H1 (cell line): ENCODE data around the gene TSSC4. TPM values are rescaled to one million over a fixed set of nuclear protein-coding genes. Genes with fewer than 3 reads are reported as not detected.

Experiments used
- CTCF ChIA-PET: fragments of 300-600 bp; sonication (Branson Sonifier 250); formaldehyde crosslinking; loops from one replicate; lab custom pipeline; 2021; ENCODE audit not compliant: partially characterized antibody; lab: Charles Lee
- POLR2A ChIA-PET: fragments of 300-600 bp; sonication (Branson Sonifier 250); formaldehyde crosslinking; loops from one replicate; lab custom pipeline; 2021; ENCODE audit warnings: inconsistent platforms; ENCODE audit not compliant: partially characterized antibody; lab: Charles Lee
- DNase-seq, 2 experiments: peaks; one replicate each; pipeline versions ENCODE4 v3.0.0 to v3.0.0-alpha.2; 2010 to 2022; ENCODE audit warnings: low spot score in 2 of 2, low read depth in 1 of 2, mixed read lengths in 1 of 2
- FAIRE-seq: peaks from 2 replicates; lab custom pipeline; 2011; peaks lifted over from hg19 to GRCh38; lab: Jason Lieb, UNC
- H2AFZ ChIP-seq: 2 replicates; pipeline ENCODE4 v1.8.1; 2012; ENCODE audit warnings: low read length, inconsistent platforms
- H2AK5ac ChIP-seq: 2 replicates; pipeline ENCODE4 v1.6.1; 2013; ENCODE audit warnings: low read depth, low read length
- H2BK120ac ChIP-seq: replicated peaks from 2 replicates; pipeline ENCODE3; 2013; ENCODE audit warnings: low read depth, low read length, inconsistent platforms
- H2BK12ac ChIP-seq: 2 replicates; pipeline ENCODE4 v1.6.1; 2013; ENCODE audit warnings: low read depth, low read length
- H2BK15ac ChIP-seq: 2 replicates; pipeline ENCODE4 v1.6.1; 2013; ENCODE audit warnings: low read length
- H2BK20ac ChIP-seq: 2 replicates; pipeline ENCODE4 v1.6.1; 2013; ENCODE audit warnings: low read length
- H2BK5ac ChIP-seq: 2 replicates; pipeline ENCODE4 v1.6.1; 2013; ENCODE audit warnings: low read depth, low read length
- H3K14ac ChIP-seq: 2 replicates; pipeline ENCODE4 v1.6.1; 2013; ENCODE audit warnings: inconsistent platforms; ENCODE audit not compliant: insufficient read length
- H3K18ac ChIP-seq: 2 replicates; pipeline ENCODE4 v1.6.1; 2013; ENCODE audit warnings: low read length; ENCODE audit errors: extremely low read depth
- H3K23ac ChIP-seq: 2 replicates; pipeline ENCODE4 v1.6.1; 2013; ENCODE audit warnings: inconsistent platforms; ENCODE audit not compliant: insufficient read length
- H3K23me2 ChIP-seq: 2 replicates; pipeline ENCODE4 v1.6.1; 2013; ENCODE audit warnings: low read depth, low read length
- H3K27ac ChIP-seq: 2 replicates; pipeline ENCODE4 v1.6.1; 2011; ENCODE audit warnings: low read depth, low read length, inconsistent platforms
- H3K27me3 ChIP-seq, 4 experiments: replicated peaks in 1 of 4; 1 replicate in 1 of 4; 2 replicates in 3 of 4; pipeline versions ENCODE4 v1.6.1 to v1.8.1; 2011 to 2013; ENCODE audit warnings: low read length in 3 of 4, mild to moderate bottlenecking in 3 of 4, inconsistent platforms in 2 of 4, mixed read lengths in 2 of 4, moderate library complexity in 1 of 4; ENCODE audit not compliant: control insufficient read depth in 3 of 4, insufficient read depth in 3 of 4; ENCODE audit errors: extremely low read depth in 1 of 4
- H3K36me3 ChIP-seq, 4 experiments: 2 replicates each; pipeline versions ENCODE4 v1.6.1 to v1.8.1; 2011 to 2013; ENCODE audit warnings: mild to moderate bottlenecking in 4 of 4, low read length in 3 of 4, moderate library complexity in 2 of 4, control low read depth in 1 of 4, inconsistent platforms in 1 of 4; ENCODE audit not compliant: insufficient read depth in 4 of 4, control insufficient read depth in 2 of 4
- H3K4ac ChIP-seq: replicated peaks from 2 replicates; pipeline ENCODE3; 2013; ENCODE audit warnings: low read length, low read depth, mixed read lengths, inconsistent platforms; ENCODE audit not compliant: insufficient read length
- H3K4me1 ChIP-seq, 4 experiments: replicated peaks in 1 of 4; 1 replicate in 1 of 4; 2 replicates in 3 of 4; pipeline versions ENCODE4 v1.6.1 to v1.8.1; 2011 to 2013; ENCODE audit warnings: low read length in 3 of 4, inconsistent platforms in 2 of 4, mixed read lengths in 1 of 4; ENCODE audit not compliant: insufficient read depth in 4 of 4, control insufficient read depth in 3 of 4
- H3K4me2 ChIP-seq, 2 experiments: 2 replicates each; pipeline versions ENCODE4 v1.6.1 to v1.8.1; 2011 to 2013; ENCODE audit warnings: low read depth in 2 of 2, low read length in 2 of 2, control low read depth in 1 of 2, inconsistent platforms in 1 of 2, mild to moderate bottlenecking in 1 of 2; ENCODE audit not compliant: insufficient read depth in 1 of 2
- H3K4me3 ChIP-seq, 4 experiments: fragments of 200-600, 300-600 bp in 1 of 4; sonication (generic), shearing (Covaris generic), sonication (Bioruptor Twin) in 1 of 4; 2 replicates each; pipeline versions ENCODE4 v1.5.1 to v1.8.1; 2011 to 2016; ENCODE audit warnings: low read length in 4 of 4, low read depth in 3 of 4, control low read depth in 2 of 4, inconsistent platforms in 2 of 4, mild to moderate bottlenecking in 2 of 4, mixed read lengths in 1 of 4, moderate library complexity in 1 of 4; ENCODE audit not compliant: insufficient read depth in 2 of 4; ENCODE audit errors: extremely low read depth in 1 of 4
- H3K56ac ChIP-seq: replicated peaks from 2 replicates; pipeline ENCODE3; 2013; ENCODE audit warnings: low read depth, mild to moderate bottlenecking, mixed read lengths, low read length, inconsistent platforms; ENCODE audit not compliant: insufficient read length
- H3K79me1 ChIP-seq: 2 replicates; pipeline ENCODE4 v1.6.1; 2013; ENCODE audit warnings: low read depth, low read length, control low read depth
- H3K79me2 ChIP-seq, 2 experiments: 2 replicates each; pipeline versions ENCODE4 v1.6.1 to v1.8.1; 2012 to 2013; ENCODE audit warnings: low read length in 2 of 2, mild to moderate bottlenecking in 2 of 2, inconsistent platforms in 1 of 2; ENCODE audit not compliant: insufficient read depth in 2 of 2, control insufficient read depth in 1 of 2
- H3K9ac ChIP-seq, 4 experiments: replicated peaks in 1 of 4; 1 replicate in 1 of 4; 2 replicates in 3 of 4; pipeline versions ENCODE4 v1.6.1 to v1.8.1; 2011 to 2013; ENCODE audit warnings: low read depth in 3 of 4, low read length in 3 of 4, control low read depth in 2 of 4, mild to moderate bottlenecking in 2 of 4, moderate library complexity in 2 of 4, inconsistent platforms in 1 of 4; ENCODE audit errors: extremely low read depth in 1 of 4
- H3K9me3 ChIP-seq, 2 experiments: 2 replicates each; pipeline versions ENCODE4 v1.6.1 to v1.8.1; 2012 to 2013; ENCODE audit warnings: mild to moderate bottlenecking in 2 of 2, moderate library complexity in 2 of 2, control low read depth in 1 of 2, inconsistent platforms in 1 of 2, low read depth in 1 of 2, low read length in 1 of 2, mixed read lengths in 1 of 2; ENCODE audit not compliant: insufficient read depth in 2 of 2
- H4K20me1 ChIP-seq, 2 experiments: replicated peaks in 1 of 2; 2 replicates each; pipeline versions ENCODE3 to v1.8.1; 2011 to 2013; ENCODE audit warnings: inconsistent platforms in 2 of 2, low read length in 2 of 2, mild to moderate bottlenecking in 1 of 2; ENCODE audit not compliant: insufficient read depth in 2 of 2, control insufficient read depth in 1 of 2
- H4K5ac ChIP-seq: 2 replicates; pipeline ENCODE4 v1.6.1; 2013; ENCODE audit warnings: low read length, low read depth, mixed read lengths, inconsistent platforms; ENCODE audit not compliant: insufficient read length
- H4K8ac ChIP-seq: 2 replicates; pipeline ENCODE4 v1.8.0; 2013; ENCODE audit warnings: mild to moderate bottlenecking, moderate library complexity, low read length, inconsistent platforms; ENCODE audit not compliant: insufficient read depth; ENCODE audit errors: extremely low read depth
- H4K91ac ChIP-seq: replicated peaks from 2 replicates; pipeline ENCODE3; 2013; ENCODE audit warnings: low read length, mixed read lengths, inconsistent platforms; ENCODE audit not compliant: insufficient read length
- E2F6 ChIP-seq: IDR thresholded peaks from 2 replicates; pipeline ENCODE4 v1.6.1; 2012; ENCODE audit warnings: inconsistent platforms
- RNF2 ChIP-seq: fragments of 200-900, 300-1000 bp; sonication (generic); IDR thresholded peaks from 2 replicates; pipeline ENCODE4 v1.7.1; 2016; ENCODE audit warnings: borderline replicate concordance, low read depth, mild to moderate bottlenecking, antibody characterized with exemption, low read length; ENCODE audit not compliant: poor library complexity, severe bottlenecking; ENCODE audit errors: missing control alignments
- WGBS, 2 experiments: shearing (Covaris generic) in 1 of 2; methylation state at CpG; one replicate each; pipeline versions ENCODE4 v1.1.6 to v1.1.7; 2013 to 2015; ENCODE audit warnings: low lambda C conversion rate in 2 of 2, mixed read lengths in 2 of 2, inconsistent platforms in 1 of 2, low coverage in 1 of 2, missing lambda C conversion rate in 1 of 2; ENCODE audit not compliant: insufficient replicate concordance in 2 of 2, insufficient coverage in 1 of 2, insufficient read length in 1 of 2; ENCODE audit errors: extremely low coverage in 1 of 2, missing lambda C conversion rate in 1 of 2; 5-methylcytosine and 5-hydroxymethylcytosine counted together
- polyA plus RNA-seq, 7 experiments: library from polyadenylated mRNA; depleted of rRNA in 3 of 7; stranded (reverse) in 5 of 7; unstranded in 2 of 7; fragments of >200 nt in 5 of 7; fragments of 200-250 nt in 2 of 7; gene quantifications; 1 replicate in 5 of 7; 2 replicates in 1 of 7; 4 replicates in 1 of 7; pipeline versions ENCODE4 v1.2.1 to v1.2.3, GENCODE V29; 2011 to 2013; ENCODE audit warnings: missing spikeins in 2 of 7, mixed read lengths in 2 of 7
- total RNA-seq: library from RNA; stranded (reverse); fragmentation: NEBNext Ultra II Directional; extraction: Animal tissue kit (Norgen Biotek cat#: 25700); gene quantifications from 2 replicates; pipeline ENCODE4 v1.2.1, GENCODE V29; 2021

The TSSC4 gene
- total and polyA plus RNA-seq, 2 of the 8 experiments (the other 6 are each of a cell fraction or from before 2014, with no cell fraction given): 34.0 to 39.3 TPM

GRCh38 chr11:2390091-2390724, 10.3 kb upstream of the TSSC4 start:
- Histone ChIP-seq H2BK15ac (no peak overlapping the region), H2BK120ac (no peak overlapping the region), H3K4me1 (peaks cover 0 to 15% (median 11%) of the 10 kb centered on the region in 4 experiments; a peak in 5 of 7 replicates), H2BK20ac (no peak overlapping the region), H3K4ac (no peak overlapping the region), H2BK12ac (no peak overlapping the region), H4K5ac (no peak overlapping the region), H3K9ac (no peak overlapping the region), H4K20me1 (peaks cover 28 to 55% of the 10 kb centered on the region in 2 experiments), H3K18ac (no peak overlapping the region), H4K8ac (peak overlapping the region; percentile 73), H3K27ac (peak overlapping the region; percentile 14; the same call in 1 of the 2 replicates), H3K23me2 (no peaks in the 10 kb centered on the region), H3K79me2 (peaks cover 15 to 47% of the 10 kb centered on the region in 2 experiments; a peak in 3 of 4 replicates), H3K56ac (no peak overlapping the region), H3K9me3 (no peaks in the 10 kb centered on the region), H2BK5ac (no peak overlapping the region), H4K91ac (no peak overlapping the region), H3K36me3 (peaks cover 0 to 5% (median 0%) of the 10 kb centered on the region in 4 experiments; a peak in 2 of 8 replicates), H2AFZ (no peak overlapping the region), H3K4me3 (no peak overlapping the region), H3K14ac (no peak overlapping the region), H3K4me2 (no peak overlapping the region), H3K23ac (no peak overlapping the region), H3K79me1 (peaks cover 28% of the 10 kb centered on the region), H2AK5ac (no peak overlapping the region), H3K27me3 (no peaks in the 10 kb centered on the region)
- WGBS, 2 experiments: 95% methylated on average over 23 of the region's 23 CpGs; no CpG with 5 or more reads in 1 of the 2 experiments
- ChIA-PET CTCF (interaction anchor here (0.6 to 2.0 kb wide), 9 partner anchors 9 to 498 kb away, joined by 3 to 6 read pairs (median 3); no protein-coding TSS in a partner anchor), POLR2A (interaction anchor here (0.6 to 2.9 kb wide), 3 partner anchors 10 to 14 kb away, joined by 3 to 13 read pairs (median 8); partner anchors contain the start of gene CD81)
- FAIRE-seq (no peak), DNase-seq (no peak)
- TF ChIP-seq E2F6 (peak; percentile 68), RNF2 (no peak)
